Left renal pelvis (tissue), 4 donors: ENCODE data around the gene MYLK4. TPM values are rescaled to one million over a fixed set of nuclear protein-coding genes. Genes with fewer than 3 reads are reported as not detected.

Experiments used
- DNase-seq, 4 donors: peaks; one replicate each; pipeline ENCODE4 v3.0.0-alpha.2; 2013; ENCODE audit warnings: low read depth in 4 of 4, low spot score in 3 of 4
- polyA plus RNA-seq, 4 donors: library from polyadenylated mRNA; unstranded; fragments of 120-200 nt; gene quantifications; one replicate each; pipeline ENCODE4 v1.2.1, GENCODE V29; 2013; ENCODE audit not compliant: insufficient read length in 4 of 4

Gene MYLK4
- polyA plus RNA-seq, 4 donors, result 1.1 to 1.6 (median 1.3) TPM

GRCh38 chr6:2758980-2759379 is 8.3 kb upstream of the MYLK4 start:
- no peak for DNase-seq

- DNase-seq, result no peak
Observed at GRCh38 chr6:2756687-2757224, 6.0 kb upstream of the MYLK4 start.

GRCh38 chr6:2756241-2756640 is 5.5 kb upstream of the MYLK4 start:
- no peak for DNase-seq

GRCh38 chr6:2755456-2755855 is 4.7 kb upstream of the MYLK4 start:
- DNase-seq, result no peak

- DNase-seq, result no peak
Observed at GRCh38 chr6:2754911-2755310, 4.2 kb upstream of the MYLK4 start.

GRCh38 chr6:2754393-2754792 is 3.7 kb upstream of the MYLK4 start:
- no peak for DNase-seq

- no peak for DNase-seq
Observed at GRCh38 chr6:2753743-2754142, 3.0 kb upstream of the MYLK4 start.

- DNase-seq, result no peak
Observed at GRCh38 chr6:2753110-2753489, 2.4 kb upstream of the MYLK4 start.

- no peak for DNase-seq
Observed at GRCh38 chr6:2752477-2753109, 1.9 kb upstream of the MYLK4 start.

- no peak for DNase-seq
Observed at GRCh38 chr6:2751871-2752270, 1.1 kb upstream of the MYLK4 start.

- DNase-seq, result no peak
Observed at GRCh38 chr6:2749969-2750600, 637 bp downstream of the MYLK4 start.

- DNase-seq, result no peak
Observed at GRCh38 chr6:2748183-2748582, 2.5 kb downstream of the MYLK4 start.

GRCh38 chr6:2746557-2747061 is 4.1 kb downstream of the MYLK4 start:
- DNase-seq, result no peak

GRCh38 chr6:2745246-2745645 is 5.5 kb downstream of the MYLK4 start:
- no peak for DNase-seq

- no peak for DNase-seq
Observed at GRCh38 chr6:2744778-2745177, 5.9 kb downstream of the MYLK4 start.

GRCh38 chr6:2744209-2744771 is 6.4 kb downstream of the MYLK4 start:
- DNase-seq, result no peak

- no peak for DNase-seq
Observed at GRCh38 chr6:2743280-2744208, 7.2 kb downstream of the MYLK4 start.

- no peak for DNase-seq
Observed at GRCh38 chr6:2741756-2742155, 9.0 kb downstream of the MYLK4 start.

GRCh38 chr6:2740581-2740980 is 10.1 kb downstream of the MYLK4 start:
- DNase-seq, result no peak

- no peak for DNase-seq
Observed at GRCh38 chr6:2739335-2739734, 11.4 kb downstream of the MYLK4 start.
